Measurements from ENCODE around the gene ADORA3.
A peak's percentile ranks its signal among the peaks of the same experiment; 100 is the strongest.
"Not testable (repeated sequence)": the region's sequence is repeated elsewhere in the genome, so short reads cannot be mapped to it uniquely, and the experiment has no call there.

ADORA3 gene

DNA sequence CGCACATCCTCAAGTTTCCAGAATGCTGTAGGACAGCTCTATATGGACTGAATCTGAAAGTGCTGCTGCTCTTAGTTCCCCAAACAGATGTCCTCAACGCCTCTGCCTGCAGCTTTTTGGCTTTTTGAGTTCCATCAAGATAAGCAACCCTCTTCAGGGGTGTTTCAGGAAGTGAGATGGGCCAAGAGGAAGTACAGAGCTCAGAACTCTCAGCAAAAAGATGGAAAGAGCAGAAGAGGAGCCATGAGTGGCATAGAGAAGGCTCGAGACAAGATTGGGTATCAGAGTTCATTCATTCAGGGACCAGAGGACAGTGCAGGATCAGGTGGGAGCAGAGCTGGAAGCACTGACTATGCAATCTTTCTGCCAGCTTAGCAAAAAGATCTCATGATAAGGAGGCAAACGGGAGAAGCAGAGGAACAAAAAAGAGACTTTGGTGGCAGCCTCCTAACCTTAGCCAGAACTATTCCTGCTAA is at the start of gene ADORA3, which contains the start of gene TMIGD3:
ADORA3 (minus strand) TSS at position 49 of the 476 bp plus-strand sequence. CDS start 279 bp downstream, outside the sequence.
TMIGD3 (minus strand) TSS at position 49 of the 476 bp plus-strand sequence. CDS start 279 bp downstream, outside the sequence.
- DNase-seq, result no peak

DNA sequence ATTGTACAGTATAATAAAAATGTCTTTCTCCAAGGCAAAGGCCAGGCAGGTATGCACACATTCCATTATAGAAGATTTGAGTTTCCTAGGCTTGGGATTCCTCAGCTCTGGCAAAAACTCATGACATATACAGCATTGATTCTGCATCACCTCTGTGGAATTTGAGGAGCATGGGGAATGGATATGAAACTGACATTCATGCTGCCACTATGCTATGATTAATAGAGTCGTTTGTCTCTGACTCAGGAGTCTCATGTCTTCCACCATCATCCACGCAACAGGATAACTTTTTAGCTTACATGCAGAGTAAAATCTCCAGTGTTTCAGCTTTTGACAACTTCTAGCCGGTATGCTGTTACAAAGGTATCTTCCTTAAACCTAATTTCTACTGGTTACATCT is 49.8 kb upstream of the ADORA3 start:
- DNase-seq, result peak; percentile 14

- DNase-seq, result no peak
These were observed 49.2 kb upstream of the ADORA3 start for GRCh38 chr1:111552587-111552986.

DNA sequence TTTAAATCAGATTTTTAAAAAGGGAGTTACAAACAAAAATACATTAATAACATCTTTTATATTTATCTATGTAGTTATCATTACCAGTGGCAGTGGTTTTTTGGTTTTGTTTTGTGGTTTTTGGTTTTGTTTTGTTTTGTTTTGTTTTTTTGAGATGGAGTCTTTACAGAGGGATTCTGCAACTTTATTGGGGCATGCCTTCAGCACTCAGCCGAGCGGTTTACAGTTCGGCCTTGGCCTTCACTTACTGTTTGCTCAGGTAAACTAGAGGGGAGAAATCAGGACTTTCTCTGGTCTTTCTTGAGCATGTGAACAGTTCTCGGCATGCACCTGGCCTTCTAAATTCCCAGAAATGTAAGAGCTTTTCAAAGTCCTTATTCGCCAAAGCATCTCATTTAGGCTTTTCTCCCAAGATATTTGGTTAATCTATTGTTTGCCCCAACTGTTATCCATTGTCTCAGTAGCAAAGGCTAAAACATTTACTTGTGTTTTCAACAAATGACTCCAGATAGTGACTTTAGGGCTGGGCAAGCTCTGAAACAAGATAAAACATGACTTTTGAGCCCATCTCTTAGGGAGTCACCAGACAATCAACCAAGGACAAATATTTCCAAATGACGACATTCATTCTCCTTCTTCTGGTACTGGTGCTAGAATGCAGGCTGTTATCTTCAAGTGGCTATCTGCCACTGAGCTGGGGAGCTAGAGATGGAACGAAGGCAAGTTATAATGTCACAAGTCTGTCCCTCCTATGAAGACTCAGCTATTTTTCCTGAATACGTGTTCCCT is 48.4 kb upstream of the ADORA3 start:
- DNase-seq, result no peak

- not testable (repeated sequence) for DNase-seq
These were observed 44.4 kb upstream of the ADORA3 start for GRCh38 chr1:111547786-111548185.

- DNase-seq, result no peak
These were observed 38.8 kb upstream of the ADORA3 start for GRCh38 chr1:111542187-111542586.

DNA sequence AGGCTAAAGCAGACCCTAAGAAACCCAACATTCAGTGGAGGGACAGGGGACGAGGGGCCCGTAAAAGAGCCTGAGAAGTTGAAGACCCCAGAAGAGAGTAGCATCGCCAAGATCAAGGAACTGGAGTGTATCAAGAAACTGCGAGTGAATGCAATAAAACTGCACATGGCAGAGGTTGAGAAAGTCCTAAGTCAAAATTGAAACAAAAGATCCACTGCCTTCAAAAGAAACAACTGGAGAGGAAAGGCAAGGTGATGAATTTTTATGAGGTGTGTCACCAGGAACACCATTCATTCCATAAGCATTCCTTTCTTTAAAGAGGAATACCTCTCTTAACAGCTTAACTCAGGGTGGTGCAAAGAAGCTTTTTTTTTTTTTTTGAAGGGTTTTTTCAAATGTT is 38.3 kb upstream of the ADORA3 start:
- no peak for DNase-seq

DNA sequence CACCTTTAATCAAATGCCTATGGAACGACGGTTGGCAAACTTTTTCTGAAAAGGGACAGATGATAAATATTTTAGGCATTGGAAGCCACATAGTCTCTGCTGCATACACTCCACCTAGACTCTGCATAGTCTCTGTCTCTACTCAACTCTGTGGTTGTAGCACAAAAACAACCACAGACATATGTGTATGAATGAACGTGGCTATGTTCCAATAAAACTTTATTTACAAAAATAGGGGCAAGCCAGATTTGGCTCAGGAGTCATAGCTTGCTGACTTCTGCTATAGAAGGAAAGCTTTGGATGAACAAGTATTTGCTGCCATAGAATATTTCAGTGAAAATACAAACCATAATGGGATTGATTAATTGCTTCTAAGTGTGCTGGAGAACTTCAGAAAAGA is 37.5 kb upstream of the ADORA3 start:
- DNase-seq, result no peak

DNA sequence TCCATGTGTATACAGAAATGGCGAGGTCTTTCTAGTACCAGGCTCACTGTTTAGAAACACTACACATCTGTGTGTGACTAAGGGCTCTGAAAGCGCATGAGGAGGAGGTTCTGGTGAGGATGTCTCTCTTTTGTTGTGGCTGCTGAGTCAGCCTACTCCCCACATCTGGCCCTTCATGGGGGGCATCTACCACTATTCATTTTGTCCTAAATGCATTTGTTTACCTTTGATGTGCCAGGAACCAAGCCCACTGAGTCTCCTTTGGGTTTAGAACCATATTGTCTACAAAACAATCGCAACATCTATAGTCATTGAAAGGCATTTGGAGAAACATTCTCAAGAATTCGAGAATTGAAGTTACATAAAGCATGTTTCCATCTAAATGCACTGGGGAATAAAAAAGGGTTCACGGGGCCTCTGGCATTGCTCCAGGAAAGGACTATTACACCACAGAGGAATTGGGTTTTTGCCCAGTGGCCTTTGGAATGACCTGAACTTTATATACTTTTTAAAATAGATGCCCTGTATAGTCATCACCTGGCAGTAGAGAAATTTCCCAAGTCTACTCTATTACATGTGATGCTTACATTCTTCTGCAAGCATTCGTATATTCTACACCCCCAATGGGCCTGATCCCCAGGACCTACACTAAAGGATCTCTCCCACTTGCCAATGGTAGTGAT is 35.1 kb upstream of the ADORA3 start:
- peak; percentile 46 for DNase-seq

- no peak for DNase-seq
These were observed 32.1 kb upstream of the ADORA3 start for GRCh38 chr1:111535256-111536191.

DNA sequence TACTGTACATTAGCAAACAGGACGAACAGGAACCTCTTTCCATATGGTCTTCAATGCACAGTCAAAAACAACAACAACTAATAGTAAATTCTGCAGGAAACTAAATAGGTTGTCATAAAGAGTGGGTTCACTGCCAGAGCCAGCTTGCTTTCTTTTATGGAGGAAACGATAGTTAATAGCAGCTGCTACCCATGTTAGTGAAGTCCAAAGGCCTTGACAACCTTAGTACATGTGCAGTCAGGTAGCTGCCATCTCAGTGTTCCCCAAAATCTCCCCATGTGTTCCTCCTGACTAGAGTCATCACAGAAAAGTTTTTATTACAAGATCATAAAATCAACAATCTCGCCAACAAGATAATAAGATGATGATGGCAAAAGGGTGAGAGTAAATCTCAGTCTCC is 16.6 kb upstream of the ADORA3 start:
- DNase-seq, result no peak

DNA sequence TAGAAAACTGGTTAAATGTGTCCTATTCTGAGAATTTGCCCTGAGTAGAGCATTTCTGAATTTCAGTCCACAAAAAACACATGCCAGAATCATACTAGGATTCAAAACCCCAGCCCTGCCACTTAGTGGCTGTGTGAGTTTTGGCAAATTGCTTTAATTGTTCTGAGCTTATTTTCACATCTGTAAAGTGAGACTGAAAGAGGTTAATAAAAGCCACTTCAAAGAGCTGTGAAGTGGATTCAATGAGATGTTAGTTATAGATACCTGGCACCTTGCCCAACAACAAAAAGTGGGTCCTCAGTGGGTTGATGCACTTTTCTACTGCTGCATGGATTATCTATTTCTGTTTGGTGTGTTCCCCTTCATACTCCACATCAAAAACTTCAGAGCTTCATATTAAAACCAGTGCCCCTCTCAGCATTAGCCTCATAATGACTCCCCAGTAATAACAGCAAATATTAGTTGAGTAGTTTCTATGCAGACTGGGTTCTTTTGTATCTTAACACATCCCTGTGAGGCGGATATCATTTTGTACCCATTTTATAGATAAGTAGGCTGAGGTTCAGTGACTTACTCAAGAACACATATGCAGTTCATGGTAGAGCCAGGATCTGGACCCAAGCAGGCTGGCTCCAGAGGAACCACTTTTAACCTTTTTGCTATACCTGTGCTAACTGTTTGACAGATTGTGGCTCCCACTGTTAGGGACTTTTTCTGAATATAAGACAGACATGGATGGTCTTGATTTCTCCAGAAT is 14.2 kb upstream of the ADORA3 start:
- no peak for DNase-seq

DNA sequence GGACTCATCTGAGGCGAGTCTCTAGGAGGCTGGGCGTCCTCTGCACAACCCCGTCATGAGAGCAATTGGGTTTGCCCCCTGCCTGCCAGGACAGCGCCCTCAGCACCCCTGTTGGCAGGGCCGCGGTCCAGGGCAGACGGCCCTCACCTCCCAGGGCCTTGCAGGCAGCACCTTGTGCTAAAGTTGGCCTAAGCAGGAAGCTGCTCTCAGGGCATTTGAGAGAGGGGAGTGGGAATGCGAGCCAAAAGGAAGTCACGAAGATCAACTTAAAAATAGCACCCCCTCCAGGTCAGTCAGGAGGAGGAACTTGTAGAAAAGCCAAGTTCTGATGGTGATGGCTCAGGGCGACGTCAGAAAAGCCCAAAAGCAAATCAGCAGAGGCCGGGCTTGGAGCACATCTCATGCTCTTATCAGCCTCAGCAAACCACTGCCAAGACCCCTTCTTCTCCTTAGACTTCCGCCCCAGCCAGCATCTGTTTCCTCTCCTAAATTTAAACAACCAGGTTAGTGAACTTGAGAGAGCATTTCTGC is 12.6 kb upstream of the ADORA3 start:
- no peak for DNase-seq

DNA sequence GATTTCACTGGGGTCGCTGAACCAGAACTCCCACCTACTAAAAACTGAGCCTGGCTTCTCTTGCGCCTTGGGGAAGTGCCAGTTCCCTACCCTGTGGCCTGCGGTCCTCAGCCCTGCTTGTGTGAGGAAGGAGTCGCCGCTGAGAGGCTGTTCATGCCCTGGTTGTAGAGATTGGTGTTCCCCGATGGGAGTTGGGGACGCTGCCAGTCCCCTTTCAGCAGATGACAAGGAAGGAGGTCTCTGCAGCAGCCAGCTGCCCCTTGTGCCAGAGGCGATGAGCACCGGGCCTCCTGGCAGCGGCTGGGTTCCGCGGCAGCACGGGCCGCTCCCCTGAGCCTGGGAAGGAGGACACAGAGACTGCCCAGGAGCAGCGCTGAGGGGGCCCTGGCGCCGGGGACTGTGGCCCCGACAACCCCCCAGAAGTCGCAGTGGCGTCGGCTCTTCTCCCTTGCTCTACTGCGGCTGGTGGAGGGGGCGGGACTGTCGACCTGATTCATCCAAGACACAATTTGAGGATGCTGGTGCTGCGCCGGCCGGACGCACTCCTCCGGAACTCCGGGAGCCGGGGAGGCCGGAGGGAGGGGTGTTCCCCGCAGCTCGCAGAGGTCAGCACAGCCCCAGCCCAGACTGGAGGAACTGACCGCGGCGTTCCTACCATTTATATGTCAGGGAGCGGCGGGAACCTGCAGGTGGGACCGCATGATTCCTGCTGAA is 12.0 kb upstream of the ADORA3 start:
- DNase-seq, result no peak

GRCh38 chr1:111513410-111514020 is 10.1 kb upstream of the ADORA3 start:
- DNase-seq, result no peak

DNA sequence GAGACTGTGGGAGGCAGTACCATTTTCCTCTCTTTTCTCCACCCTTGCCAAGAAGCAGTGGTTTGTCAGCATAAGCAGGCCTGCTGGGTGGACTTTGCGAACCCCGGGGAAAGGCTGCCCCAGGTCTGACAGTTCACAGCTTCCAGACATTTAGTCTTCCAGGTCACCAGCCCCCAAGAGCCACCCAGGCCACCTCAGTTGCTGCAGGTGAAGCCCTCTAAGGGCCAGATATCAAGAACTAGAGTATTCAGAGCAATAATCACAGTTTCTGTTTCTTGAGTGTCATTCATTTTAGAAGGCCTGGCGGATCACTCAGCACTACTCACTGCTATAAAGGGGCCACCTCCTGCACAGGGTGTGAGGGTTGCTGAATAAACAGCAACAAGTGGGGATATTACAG is 9.5 kb upstream of the ADORA3 start:
- no peak for DNase-seq

GRCh38 chr1:111512132-111512889 is 8.9 kb upstream of the ADORA3 start:
- no peak for DNase-seq

GRCh38 chr1:111511370-111511769 is 7.9 kb upstream of the ADORA3 start:
- no peak for DNase-seq

- DNase-seq, result no peak
These were observed 6.6 kb upstream of the ADORA3 start for GRCh38 chr1:111509997-111510375.
